ENCODE measurements around the gene SMCHD1. TPM values are rescaled to one million over a fixed set of nuclear protein-coding genes. Genes with fewer than 3 reads are reported as not detected.

Gene SMCHD1
- total and polyA plus RNA-seq, 2 experiments from 2014 or later = 7.7 to 39.0 TPM

- H2AFZ ChIP-seq = no peak overlapping the region
- TF ChIP-seq, protein P1, sequence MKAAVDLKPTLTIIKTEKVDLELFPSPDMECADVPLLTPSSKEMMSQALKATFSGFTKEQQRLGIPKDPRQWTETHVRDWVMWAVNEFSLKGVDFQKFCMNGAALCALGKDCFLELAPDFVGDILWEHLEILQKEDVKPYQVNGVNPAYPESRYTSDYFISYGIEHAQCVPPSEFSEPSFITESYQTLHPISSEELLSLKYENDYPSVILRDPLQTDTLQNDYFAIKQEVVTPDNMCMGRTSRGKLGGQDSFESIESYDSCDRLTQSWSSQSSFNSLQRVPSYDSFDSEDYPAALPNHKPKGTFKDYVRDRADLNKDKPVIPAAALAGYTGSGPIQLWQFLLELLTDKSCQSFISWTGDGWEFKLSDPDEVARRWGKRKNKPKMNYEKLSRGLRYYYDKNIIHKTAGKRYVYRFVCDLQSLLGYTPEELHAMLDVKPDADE (IDR thresholded peaks at IDR 0.05) = no peak
- TF ChIP-seq EZH2phosphoT487 (IDR thresholded peaks at IDR 0.05; ENCODE audit: unreplicated experiment) (no peak), JUNB (IDR thresholded peaks at IDR 0.05; ENCODE audit: unreplicated experiment) (no peak), EZH2 (IDR thresholded peaks at IDR 0.05; ENCODE audit: low read depth, unreplicated experiment) (no peak), ZNF331 (CRISPR knock-in tag; IDR thresholded peaks at IDR 0.05; ENCODE audit: low read depth) (no peak), REST (IDR thresholded peaks at IDR 0.05; ENCODE audit: unreplicated experiment) (no peak), NANOG (IDR thresholded peaks at IDR 0.05; ENCODE audit: borderline replicate concordance) (no peak), POLR2AphosphoS5 (IDR thresholded peaks at IDR 0.05; ENCODE audit: low read depth) (no peak)
- Mint-ChIP-seq H3K27ac (no peak overlapping the region), H3K36me3 (ENCODE audit: low read depth) (peaks cover 61% of the 10 kb centered on the region), H3K4me1 (no peaks in the 10 kb centered on the region), H3K9me3 (no peaks in the 10 kb centered on the region), H3K4me3 (no peak overlapping the region), H3K27me3 (ENCODE audit: insufficient read depth, low read depth, poor library complexity) (no peaks in the 10 kb centered on the region)
- peaks cover 42% of the 10 kb centered on the region for H3K36me3 ChIP-seq (ENCODE audit: insufficient read depth)
- H3F3A ChIP-seq (replicated peaks; ENCODE audit: low read depth) = no peaks in the 10 kb centered on the region
- no peaks in the 10 kb centered on the region for H3K27me3 ChIP-seq (ENCODE audit: insufficient read depth)
- no peaks in the 10 kb centered on the region for H3K4me1 ChIP-seq (ENCODE audit: insufficient read depth)
- ATAC-seq (no peak), DNase-seq (ENCODE audit: low spot score) (no peak)
- H4K20me1 ChIP-seq (replicated peaks; ENCODE audit: insufficient read depth) = peaks cover 7% of the 10 kb centered on the region
- no peak overlapping the region for H3K27ac ChIP-seq (ENCODE audit: low read depth)
- H3K4me3 ChIP-seq = no peak overlapping the region
- H3K9me2 ChIP-seq (ENCODE audit: insufficient read depth) = no peaks in the 10 kb centered on the region
- no peaks in the 10 kb centered on the region for H3K79me2 ChIP-seq (replicated peaks; ENCODE audit: insufficient read depth)
- H3K4me2 ChIP-seq = no peak overlapping the region
Observed at GRCh38 chr18:2612996-2613395, 42.5 kb upstream of the SMCHD1 start.

DNA sequence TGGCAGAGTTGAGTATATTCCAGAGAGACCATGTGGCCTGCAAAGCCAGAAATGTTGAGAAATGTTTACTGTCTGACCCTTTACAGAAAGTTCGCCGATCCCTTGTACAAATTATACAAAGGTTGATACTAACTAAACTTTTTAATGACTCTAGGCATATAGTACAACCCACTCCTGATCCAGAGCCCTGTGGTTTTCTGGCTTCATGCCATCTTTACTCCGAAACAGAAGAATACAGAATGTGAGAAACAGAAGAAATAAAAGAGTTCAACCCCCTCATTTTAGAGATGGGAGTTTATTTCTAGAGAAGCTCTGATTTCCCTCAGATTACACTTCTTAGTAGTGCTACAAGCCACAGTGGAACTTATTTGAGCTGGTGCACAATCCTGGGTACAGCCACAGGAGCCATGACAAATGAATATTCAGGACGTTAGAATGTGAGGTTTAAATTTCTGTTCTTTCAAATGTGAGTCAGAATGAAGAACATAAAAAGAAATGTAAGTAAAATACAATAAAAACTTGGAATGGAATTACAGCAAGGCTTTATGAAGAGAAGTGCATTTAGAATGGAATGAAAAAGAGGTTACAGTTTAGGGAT lies 38.0 kb upstream of the SMCHD1 start:
- ATAC-seq = no peak
- Histone ChIP-seq H3K79me2 (replicated peaks; ENCODE audit: insufficient read depth) (no peaks in the 10 kb centered on the region), H3K9me2 (ENCODE audit: insufficient read depth) (no peaks in the 10 kb centered on the region), H3K4me2 (no peak overlapping the region), H2AFZ (no peak overlapping the region), H3K27me3 (ENCODE audit: insufficient read depth) (no peaks in the 10 kb centered on the region), H3F3A (replicated peaks; ENCODE audit: low read depth) (no peaks in the 10 kb centered on the region), H3K4me3 (no peak overlapping the region), H3K4me1 (ENCODE audit: insufficient read depth) (no peaks in the 10 kb centered on the region), H3K27ac (ENCODE audit: low read depth) (no peak overlapping the region), H4K20me1 (replicated peaks; ENCODE audit: insufficient read depth) (peaks cover 7% of the 10 kb centered on the region; the same call in 1 of the 2 replicates), H3K36me3 (ENCODE audit: insufficient read depth) (peaks cover 15% of the 10 kb centered on the region)
- H3K36me3 Mint-ChIP-seq (ENCODE audit: low read depth) = peaks cover 33% of the 10 kb centered on the region
- peaks cover 4% of the 10 kb centered on the region for H3K27me3 Mint-ChIP-seq (ENCODE audit: insufficient read depth, low read depth, poor library complexity)
- no peak overlapping the region for H3K4me3 Mint-ChIP-seq
- H3K27ac Mint-ChIP-seq = no peak overlapping the region
- no peaks in the 10 kb centered on the region for H3K4me1 Mint-ChIP-seq
- no peaks in the 10 kb centered on the region; the same call in 2 of the 3 replicates for H3K9me3 Mint-ChIP-seq
- DNase-seq (ENCODE audit: low spot score) = no peak
- TF ChIP-seq REST (IDR thresholded peaks at IDR 0.05; ENCODE audit: unreplicated experiment) (no peak), EZH2 (IDR thresholded peaks at IDR 0.05; ENCODE audit: low read depth, unreplicated experiment) (no peak), STAT1 (IDR thresholded peaks at IDR 0.05; ENCODE audit: unreplicated experiment) (no peak), JUNB (IDR thresholded peaks at IDR 0.05; ENCODE audit: unreplicated experiment) (no peak), NANOG (IDR thresholded peaks at IDR 0.05; ENCODE audit: borderline replicate concordance) (no peak), CTCF (conservative IDR thresholded peaks at IDR 0.05; ENCODE audit: low read depth in 2 of 2) (no peak), POLR2AphosphoS5 (IDR thresholded peaks at IDR 0.05; ENCODE audit: low read depth) (no peak), CREB1 (CRISPR knock-in tag; IDR thresholded peaks at IDR 0.05; ENCODE audit: low read depth) (no peak), ZNF331 (CRISPR knock-in tag; IDR thresholded peaks at IDR 0.05; ENCODE audit: low read depth) (no peak)
- TF ChIP-seq, protein P1 (IDR thresholded peaks at IDR 0.05) = no peak
